C4-2B (cell line): ENCODE results near the gene CPB2.
A peak's percentile ranks its signal among the peaks of the same experiment; 100 is the strongest.

Experiments
- CTCF ChIP-seq: fragments of 450-650 bp; conservative IDR thresholded peaks from 2 replicates; pipeline ENCODE4 v1.5.1; 2017; ENCODE audit warnings: mild to moderate bottlenecking
- ZFX ChIP-seq: fragments of 450-650 bp; IDR thresholded peaks from 2 replicates; pipeline ENCODE4 v1.6.1; 2017

- TF ChIP-seq CTCF (peak; percentile 40), ZFX (no peak)
Observed at GRCh38 chr13:46010148-46010547, 94.7 kb downstream of the CPB2 start.
